Muscle layer of colon (tissue), 2 donors: ENCODE data around the gene PPY.
"Not testable (repeated sequence)": the region's sequence is repeated elsewhere in the genome, so short reads cannot be mapped to it uniquely, and the experiment has no call there.

ENCODE experiments used
- H3K27ac ChIP-seq: one replicate; pipeline ENCODE4 v1.7.0; 2013; ENCODE audit warnings: low read depth, mild to moderate bottlenecking, low read length, moderate library complexity
- H3K27me3 ChIP-seq, 2 donors: one replicate each; pipeline ENCODE4 v1.7.0; 2013; ENCODE audit warnings: low read length in 2 of 2, mild to moderate bottlenecking in 2 of 2; ENCODE audit not compliant: insufficient read depth in 2 of 2, control insufficient read depth in 1 of 2
- H3K36me3 ChIP-seq: one replicate; pipeline ENCODE4 v1.7.0; 2013; ENCODE audit warnings: mild to moderate bottlenecking, low read length; ENCODE audit not compliant: insufficient read depth
- H3K4me1 ChIP-seq: one replicate; pipeline ENCODE4 v1.7.0; 2013; ENCODE audit warnings: mild to moderate bottlenecking, low read length; ENCODE audit not compliant: insufficient read depth
- H3K4me3 ChIP-seq, 2 donors: one replicate each; pipeline ENCODE4 v1.7.0; 2013; ENCODE audit warnings: low read length in 2 of 2, low read depth in 1 of 2, mild to moderate bottlenecking in 1 of 2, moderate library complexity in 1 of 2
- H3K9ac ChIP-seq: one replicate; pipeline ENCODE4 v1.7.0; 2013; ENCODE audit warnings: low read length
- H3K9me3 ChIP-seq: one replicate; pipeline ENCODE4 v1.7.0; 2013; ENCODE audit warnings: mild to moderate bottlenecking, low read length
- donor health status: abdominal sarcoma.
- donor health status: Adenocarcinoma of cecum.

PPY gene

DNA sequence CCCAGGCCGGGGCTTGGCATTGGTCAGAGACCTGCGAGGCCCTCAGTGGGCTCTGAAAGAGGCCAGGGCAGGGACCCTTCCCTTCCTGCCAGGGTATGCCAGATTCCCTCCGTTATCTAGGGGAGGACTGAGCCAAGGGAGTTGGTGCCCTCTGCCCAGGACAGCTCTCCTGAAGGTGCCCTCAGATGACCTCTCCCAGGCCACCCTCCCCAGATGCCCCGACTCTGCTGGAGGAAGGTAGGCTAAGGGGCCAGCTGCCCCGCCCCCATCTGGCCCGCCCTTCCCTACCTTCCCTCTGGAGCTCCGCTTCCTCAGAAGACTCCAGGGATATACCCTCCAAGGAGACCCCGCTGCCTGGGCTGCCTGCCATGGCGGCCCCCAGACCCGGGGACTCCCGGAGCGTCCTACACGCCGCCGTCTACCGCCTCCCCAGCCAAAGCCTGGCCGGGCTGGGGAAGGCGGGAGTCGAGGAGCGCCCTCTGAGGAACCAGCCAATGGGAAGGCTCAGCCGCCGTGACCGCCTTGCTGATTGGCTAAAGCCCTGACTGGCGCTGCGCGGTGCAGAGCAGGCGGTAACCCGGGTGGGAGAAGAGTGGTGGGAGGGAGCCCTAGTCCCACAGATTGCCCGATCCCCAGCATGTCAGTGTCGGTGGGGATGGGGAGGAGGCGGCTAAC lies 42.0 kb downstream of the PPY start:
- peak overlapping the region; percentile 37 to 68 for H3K4me3 ChIP-seq
- H3K27ac ChIP-seq, result no peak overlapping the region

DNA sequence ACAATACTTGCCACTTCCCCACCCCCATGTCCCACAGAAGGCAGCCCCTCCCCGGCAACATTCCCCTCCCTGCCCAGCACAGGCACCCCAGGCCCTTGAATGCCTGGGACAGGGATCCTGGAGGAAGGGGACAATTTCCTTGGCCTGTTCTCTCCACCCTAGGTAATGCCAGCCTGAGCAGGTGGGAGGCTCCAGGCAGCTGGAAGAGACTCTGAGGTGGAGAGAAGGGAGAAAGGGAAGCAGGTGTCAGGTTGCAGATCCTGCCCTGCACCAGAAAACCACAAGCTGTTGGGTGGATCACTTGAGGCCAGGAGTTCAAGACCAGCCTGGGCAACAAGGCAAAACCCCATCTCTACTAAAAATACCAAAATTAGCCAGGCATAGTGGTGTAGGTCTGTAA lies 43.8 kb downstream of the PPY start:
- no peak overlapping the region for H3K27ac ChIP-seq
- no peak overlapping the region for H3K4me3 ChIP-seq
- H3K4me1 ChIP-seq, result peaks cover 13% of the 10 kb centered on the region
- peaks cover 21% of the 10 kb centered on the region for H3K36me3 ChIP-seq
- no peaks in the 10 kb centered on the region for H3K9me3 ChIP-seq
- H3K27me3 ChIP-seq, result no peaks in the 10 kb centered on the region
- H3K9ac ChIP-seq, result no peak overlapping the region

More for the DNA sequence above, 42.0 kb downstream of the PPY start:
- H3K36me3 ChIP-seq, result peaks cover 31% of the 10 kb centered on the region
- no peaks in the 10 kb centered on the region for H3K9me3 ChIP-seq
- no peak overlapping the region for H3K9ac ChIP-seq
- no peaks in the 10 kb centered on the region for H3K27me3 ChIP-seq
- H3K4me1 ChIP-seq, result peaks cover 16% of the 10 kb centered on the region

DNA sequence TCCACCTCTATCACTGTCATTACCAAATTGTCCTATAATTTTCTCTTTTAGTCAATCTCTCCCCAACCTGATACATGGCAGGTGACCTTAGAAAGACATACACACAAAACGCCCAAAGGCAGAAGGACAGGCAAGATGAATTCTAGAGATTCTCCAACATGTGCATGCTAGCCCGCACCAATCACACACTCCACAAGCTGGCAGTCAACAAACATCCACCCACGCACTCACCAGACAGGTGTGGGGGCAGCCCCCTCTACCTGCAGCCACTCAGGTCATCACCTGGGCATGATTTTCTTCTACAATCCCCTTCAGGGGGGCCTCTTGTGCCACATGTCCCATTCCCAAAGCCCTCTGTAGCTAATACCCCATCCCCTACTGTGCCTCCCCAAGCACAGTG lies 44.4 kb downstream of the PPY start:
- no peak overlapping the region for H3K4me3 ChIP-seq
- H3K27me3 ChIP-seq, result no peaks in the 10 kb centered on the region
- H3K36me3 ChIP-seq, result peaks cover 18% of the 10 kb centered on the region
- no peak overlapping the region for H3K27ac ChIP-seq
- peaks cover 13% of the 10 kb centered on the region for H3K4me1 ChIP-seq
- no peaks in the 10 kb centered on the region for H3K9me3 ChIP-seq
- no peak overlapping the region for H3K9ac ChIP-seq

DNA sequence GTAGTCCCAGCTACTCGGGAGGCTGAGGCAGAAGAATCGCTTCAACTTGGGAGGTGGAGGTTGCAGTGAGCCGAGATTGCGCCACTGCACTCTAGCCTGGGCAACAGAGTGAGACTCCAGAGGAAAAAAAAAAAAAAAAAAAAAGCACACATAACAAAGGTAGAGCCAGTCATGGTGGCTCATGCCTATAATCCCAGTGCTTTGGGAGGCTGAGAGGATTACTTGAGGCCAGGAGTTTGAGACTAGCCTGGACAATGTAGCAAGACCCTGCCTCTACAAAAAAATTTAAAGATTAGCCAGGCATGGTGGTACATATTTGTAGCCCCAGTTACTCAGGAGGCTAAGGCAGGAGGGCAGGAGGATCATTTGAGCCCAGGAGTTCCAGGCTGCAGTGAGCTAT lies 47.8 kb downstream of the PPY start:
- H3K27me3 ChIP-seq, H3K9ac ChIP-seq, H3K9me3 ChIP-seq, H3K27ac ChIP-seq, H3K4me1 ChIP-seq, H3K4me3 ChIP-seq: not testable (repeated sequence)
- H3K36me3 ChIP-seq, result peaks cover 23% of the 10 kb centered on the region

DNA sequence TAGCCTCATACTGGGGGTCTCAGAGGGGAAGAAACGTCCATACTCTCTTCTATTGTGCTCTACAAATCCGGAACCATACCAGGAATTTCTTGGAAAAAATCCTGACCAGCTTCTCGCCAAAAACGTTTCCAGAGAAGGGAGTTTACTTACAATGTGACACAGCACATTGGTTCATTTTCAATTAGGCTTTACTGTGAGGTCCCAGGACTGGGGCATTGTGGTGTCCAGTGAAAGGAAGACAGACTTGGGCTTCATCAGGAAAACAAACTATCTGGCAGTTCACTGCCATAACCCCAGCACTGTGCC lies 49.7 kb downstream of the PPY start:
- H3K36me3 ChIP-seq, result peaks cover 17% of the 10 kb centered on the region
- no peaks in the 10 kb centered on the region for H3K9me3 ChIP-seq
- no peak overlapping the region for H3K4me3 ChIP-seq
- no peaks in the 10 kb centered on the region for H3K4me1 ChIP-seq
- no peak overlapping the region for H3K9ac ChIP-seq
- H3K27me3 ChIP-seq, result no peaks in the 10 kb centered on the region
- no peak overlapping the region for H3K27ac ChIP-seq

DNA sequence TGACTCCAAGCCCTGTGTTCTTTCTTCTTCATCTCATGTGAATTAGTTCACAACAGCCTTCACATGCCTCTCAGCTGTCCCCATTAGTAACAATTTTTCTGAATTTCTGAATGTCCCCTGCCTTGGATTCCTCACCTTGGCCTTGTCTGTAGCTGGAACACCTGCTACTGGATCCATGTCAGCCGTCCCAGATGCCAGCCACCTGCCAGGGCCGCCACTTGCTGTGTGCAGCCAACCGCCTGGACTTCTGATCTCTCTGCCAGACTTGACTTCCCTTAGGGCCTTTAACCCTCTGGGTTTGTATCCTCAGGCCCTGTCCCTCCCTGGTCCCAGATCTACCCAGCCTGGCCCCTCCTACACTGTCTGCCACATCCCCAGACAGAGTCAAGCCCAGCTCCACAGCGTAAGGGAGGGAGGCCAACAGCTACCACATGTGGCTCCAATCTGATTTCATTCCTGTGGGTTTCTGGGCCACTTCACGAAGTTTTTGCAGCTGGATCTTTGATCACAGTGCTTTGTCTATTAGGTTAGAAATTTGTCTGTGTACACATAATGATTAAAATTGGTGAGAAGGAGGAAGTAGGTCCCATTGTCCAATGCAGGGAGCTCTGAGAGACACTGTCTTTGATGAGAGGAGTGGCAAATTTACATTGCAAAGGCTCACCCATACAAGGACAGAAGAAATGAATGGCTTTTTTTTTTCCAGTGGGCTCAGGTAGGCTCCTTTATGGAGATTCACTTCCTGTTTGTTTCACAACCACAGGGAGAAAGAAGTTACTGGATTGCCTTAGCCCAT lies 50.2 kb downstream of the PPY start:
- Histone ChIP-seq H3K27ac (no peak overlapping the region), H3K4me3 (no peak overlapping the region)

More for the DNA sequence above, 50.2 kb downstream of the PPY start:
- H3K9me3 ChIP-seq, result no peaks in the 10 kb centered on the region
- H3K9ac ChIP-seq, result no peak overlapping the region
- H3K36me3 ChIP-seq, result peaks cover 12% of the 10 kb centered on the region
- H3K4me1 ChIP-seq, result no peaks in the 10 kb centered on the region
- H3K27me3 ChIP-seq, result no peaks in the 10 kb centered on the region
